ENCODE results near the gene IL4R. TPM values are rescaled to one million over a fixed set of nuclear protein-coding genes. Genes with fewer than 3 reads are reported as not detected.
A peak's percentile ranks its signal among the peaks of the same experiment; 100 is the strongest.

IL4R gene
- total and polyA plus RNA-seq, 10 of the 15 experiments (the other 5 are each of a cell fraction or from before 2014, with no cell fraction given), result 2.6 to 70.4 (median 36.6) TPM

- TF ChIP-seq E2F8 (IDR thresholded peaks at IDR 0.05; ENCODE audit: low read depth, partially characterized antibody) (no peak), ZBTB4 (CRISPR knock-in tag; IDR thresholded peaks at IDR 0.05) (no peak), ATF7 (IDR thresholded peaks at IDR 0.05; ENCODE audit: low read depth) (peak; percentile 80), ATF3 (IDR thresholded peaks at IDR 0.05; ENCODE audit: borderline replicate concordance, extremely low read depth, low read depth, low read length) (peak; percentile 84; the same call in 1 of the 2 replicates), POLR2A (IDR thresholded peaks at IDR 0.05; ENCODE audit: low read depth, low read length) (peak; percentile 77), ETV6 (conservative IDR thresholded peaks at IDR 0.05 in 1 of 2, IDR thresholded peaks at IDR 0.05 in 1 of 2; ENCODE audit: borderline replicate concordance in 1 of 2, low read depth in 1 of 2) (no peak), SMAD1 (IDR thresholded peaks at IDR 0.05; ENCODE audit: low read depth, partially characterized antibody) (peak; percentile 85), NRF1 (conservative IDR thresholded peaks at IDR 0.05; ENCODE audit: low read depth, low read length) (no peak), PRDM15 (CRISPR knock-in tag; IDR thresholded peaks at IDR 0.05) (no peak), WRNIP1 (IDR thresholded peaks at IDR 0.05; ENCODE audit: borderline replicate concordance, low read depth, low read length) (peak; percentile 93; the same call in 1 of the 2 replicates), REST (IDR thresholded peaks at IDR 0.05; ENCODE audit: low read depth, low read length) (no peak), SUPT20H (IDR thresholded peaks at IDR 0.05; ENCODE audit: borderline replicate concordance, control insufficient read depth, low read depth, low read length) (no peak), MYB (IDR thresholded peaks at IDR 0.05; ENCODE audit: borderline replicate concordance, low read depth, low read length) (no peak), MXI1 (IDR thresholded peaks at IDR 0.05; ENCODE audit: low read depth, low read length) (no peak; the same call in none of the 2 replicates)
Observed at GRCh38 chr16:27374804-27375425, 61.1 kb downstream of the IL4R start (continued).
